Colonic mucosa (tissue), 4 donors: ENCODE data around the gene SEC24C. TPM values are rescaled to one million over a fixed set of nuclear protein-coding genes. Genes with fewer than 3 reads are reported as not detected.
A peak's percentile ranks its signal among the peaks of the same experiment; 100 is the strongest.
"Not testable (repeated sequence)": the region's sequence is repeated elsewhere in the genome, so short reads cannot be mapped to it uniquely, and the experiment has no call there.

Experiments used
- DNase-seq: peaks from one replicate; pipeline ENCODE4 v3.0.0-alpha.2; 2020
- H3K27ac ChIP-seq: fragments of 200-600 bp; one replicate; pipeline ENCODE4 v1.8.0; 2021
- H3K27me3 ChIP-seq: fragments of 200-600 bp; one replicate; pipeline ENCODE4 v1.8.0; 2021
- H3K36me3 ChIP-seq: fragments of 200-600 bp; one replicate; pipeline ENCODE4 v1.8.0; 2021
- H3K4me1 ChIP-seq: fragments of 200-600 bp; one replicate; pipeline ENCODE4 v1.8.0; 2021; ENCODE audit warnings: mild to moderate bottlenecking
- H3K4me3 ChIP-seq: fragments of 200-600 bp; one replicate; pipeline ENCODE4 v1.8.0; 2021
- H3K9ac ChIP-seq, 2 donors: one replicate each; pipeline ENCODE4 v1.7.0; 2013; ENCODE audit warnings: control low read depth in 2 of 2, low read depth in 2 of 2, low read length in 2 of 2
- H3K9me3 ChIP-seq: fragments of 200-600 bp; one replicate; pipeline ENCODE4 v1.8.0; 2021
- intact Hi-C: fragments of 100-400 bp; cut with DNase I; formaldehyde crosslinking; loops from one replicate; pipeline ENCODE4 v1.14.1; 2022
- total RNA-seq, 2 donors: library from RNA; stranded (reverse); fragmentation: NEBNext Ultra II Directional in 1 of 2; extraction: Animal tissue kit (Norgen Biotek cat#: 25700) in 1 of 2; gene quantifications; one replicate each; pipeline ENCODE4 v1.2.1, GENCODE V29; 2021
- TF ChIP-seq, protein P1 (sequence below): fragments of 200-600 bp; IDR thresholded peaks from one replicate; pipeline ENCODE4 v1.8.0; 2022; ENCODE audit warnings: antibody characterized with exemption, mild to moderate bottlenecking
- donor health status: healthy.
- donor health status: DM: no; HTN: no; CAD: no.
- donor health status: DM: no; HTN: no; CAD: no.

The SEC24C gene
- total RNA-seq, 2 donors from 2014 or later = 66.0 to 94.8 TPM

DNA sequence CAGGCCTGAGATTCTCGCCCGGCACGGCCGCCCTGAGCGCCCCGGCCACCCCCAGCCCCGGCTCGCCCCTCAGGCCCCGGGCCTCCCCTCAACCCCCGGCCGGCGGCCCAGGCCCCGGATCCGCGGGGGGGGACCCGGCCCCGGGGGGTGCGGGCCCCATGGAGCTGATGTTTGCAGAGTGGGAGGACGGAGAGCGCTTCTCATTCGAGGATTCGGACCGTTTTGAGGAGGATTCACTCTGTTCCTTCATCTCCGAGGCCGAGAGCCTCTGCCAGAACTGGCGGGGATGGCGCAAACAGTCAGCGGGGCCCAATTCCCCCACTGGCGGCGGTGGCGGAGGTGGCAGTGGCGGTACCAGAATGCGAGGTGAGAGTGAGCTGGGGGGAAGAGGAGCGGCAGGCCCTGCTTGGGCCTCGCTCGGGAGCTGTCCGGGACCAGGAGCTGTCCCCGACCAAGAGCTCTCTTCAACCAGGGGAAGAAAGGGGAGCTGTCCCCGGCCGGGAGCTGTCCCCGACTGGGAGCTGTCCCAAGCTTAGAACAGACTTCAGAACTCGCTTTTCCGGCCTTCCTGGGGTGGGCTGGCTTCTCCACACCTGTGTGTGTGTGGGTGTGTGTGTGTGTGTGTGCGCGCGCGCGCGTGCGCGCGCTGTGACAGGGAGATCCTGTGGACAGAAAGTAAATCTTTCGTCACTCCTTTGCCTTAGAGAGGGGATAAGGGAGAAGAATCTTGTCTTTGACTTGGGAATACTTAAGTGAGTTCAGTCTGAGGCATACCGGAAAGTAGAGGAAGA is 41.7 kb downstream of the SEC24C start:
- Histone ChIP-seq H3K27me3 (no peaks in the 10 kb centered on the region), H3K27ac (peak overlapping the region; percentile 76), H3K36me3 (no peaks in the 10 kb centered on the region), H3K9ac (peak overlapping the region; percentile 73 to 84), H3K4me3 (peak overlapping the region; percentile 79), H3K9me3 (no peaks in the 10 kb centered on the region), H3K4me1 (peaks cover 11% of the 10 kb centered on the region)
- TF ChIP-seq, protein P1, sequence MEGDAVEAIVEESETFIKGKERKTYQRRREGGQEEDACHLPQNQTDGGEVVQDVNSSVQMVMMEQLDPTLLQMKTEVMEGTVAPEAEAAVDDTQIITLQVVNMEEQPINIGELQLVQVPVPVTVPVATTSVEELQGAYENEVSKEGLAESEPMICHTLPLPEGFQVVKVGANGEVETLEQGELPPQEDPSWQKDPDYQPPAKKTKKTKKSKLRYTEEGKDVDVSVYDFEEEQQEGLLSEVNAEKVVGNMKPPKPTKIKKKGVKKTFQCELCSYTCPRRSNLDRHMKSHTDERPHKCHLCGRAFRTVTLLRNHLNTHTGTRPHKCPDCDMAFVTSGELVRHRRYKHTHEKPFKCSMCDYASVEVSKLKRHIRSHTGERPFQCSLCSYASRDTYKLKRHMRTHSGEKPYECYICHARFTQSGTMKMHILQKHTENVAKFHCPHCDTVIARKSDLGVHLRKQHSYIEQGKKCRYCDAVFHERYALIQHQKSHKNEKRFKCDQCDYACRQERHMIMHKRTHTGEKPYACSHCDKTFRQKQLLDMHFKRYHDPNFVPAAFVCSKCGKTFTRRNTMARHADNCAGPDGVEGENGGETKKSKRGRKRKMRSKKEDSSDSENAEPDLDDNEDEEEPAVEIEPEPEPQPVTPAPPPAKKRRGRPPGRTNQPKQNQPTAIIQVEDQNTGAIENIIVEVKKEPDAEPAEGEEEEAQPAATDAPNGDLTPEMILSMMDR = no peak
- peak; percentile 58 for DNase-seq
- intact Hi-C loops = no loop called here

DNA sequence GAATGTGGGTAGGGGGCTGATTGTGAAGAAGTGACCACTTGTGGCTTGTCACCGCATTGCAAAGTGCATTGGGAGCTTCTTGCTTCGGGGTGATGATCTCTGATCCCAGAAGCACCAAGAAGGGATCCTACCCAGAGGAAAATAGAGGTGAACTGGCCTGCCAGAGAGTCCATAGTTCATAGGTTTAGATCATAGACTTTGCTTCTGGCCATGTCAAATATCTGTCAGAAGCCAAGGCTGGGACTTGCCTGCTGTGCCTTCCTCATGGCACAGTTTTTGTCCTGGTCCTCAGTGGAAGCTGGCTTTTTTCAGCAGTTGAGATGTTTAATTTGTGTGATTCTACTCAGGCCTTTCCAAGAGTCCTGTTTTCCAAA is 42.3 kb downstream of the SEC24C start:
- intact Hi-C loops = no loop called here
- H3K4me3 ChIP-seq = peak overlapping the region; percentile 79
- H3K4me1 ChIP-seq = peaks cover 11% of the 10 kb centered on the region
- no peak for DNase-seq
- H3K9ac ChIP-seq = peak overlapping the region; percentile 73 to 84
- peak overlapping the region; percentile 76 for H3K27ac ChIP-seq
- TF ChIP-seq, protein P1 = no peak
- H3K36me3 ChIP-seq = no peaks in the 10 kb centered on the region
- H3K9me3 ChIP-seq = no peaks in the 10 kb centered on the region
- H3K27me3 ChIP-seq = no peaks in the 10 kb centered on the region

DNA sequence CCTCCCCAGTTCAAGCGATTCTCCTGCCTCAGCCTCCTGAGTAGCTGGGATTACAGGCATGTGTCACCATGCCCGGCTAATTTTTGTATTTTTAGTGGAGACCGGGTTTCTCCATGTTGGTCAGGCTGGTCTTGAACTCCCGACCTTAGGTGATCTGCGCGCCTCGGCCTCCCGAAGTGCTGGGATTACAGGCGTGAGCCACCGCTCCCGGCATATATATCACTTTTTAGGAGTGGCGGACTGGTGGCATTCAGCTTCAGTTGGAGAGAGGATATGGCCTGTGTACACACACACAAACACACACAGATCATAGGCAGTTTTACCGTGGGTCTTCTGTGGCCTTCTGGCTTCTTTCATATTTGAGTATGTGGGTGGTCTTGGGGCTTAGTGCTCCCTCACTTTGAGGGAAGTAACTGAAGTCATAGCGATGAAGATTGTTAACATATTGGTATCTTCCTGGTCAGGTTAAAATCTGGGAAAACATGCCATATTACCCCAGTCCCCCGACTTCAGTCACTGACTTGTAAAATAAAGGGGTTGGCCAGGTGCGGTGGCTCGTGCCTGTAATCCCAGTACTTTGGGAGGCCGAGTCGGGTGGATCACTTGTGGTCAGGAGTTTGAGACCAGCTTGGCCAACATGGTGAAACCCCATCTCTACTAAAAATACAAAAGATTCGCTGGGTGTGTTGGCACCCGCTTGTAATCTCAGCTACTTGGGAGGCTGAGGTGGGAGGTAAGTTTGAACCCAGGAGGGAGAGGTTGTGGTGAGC is 43.0 kb downstream of the SEC24C start:
- H3K9me3 ChIP-seq, H3K27ac ChIP-seq, H3K36me3 ChIP-seq, intact Hi-C loops, H3K9ac ChIP-seq, DNase-seq, H3K27me3 ChIP-seq: not testable (repeated sequence)
- H3K4me3 ChIP-seq = peak overlapping the region; percentile 79
- peaks cover 11% of the 10 kb centered on the region for H3K4me1 ChIP-seq

DNA sequence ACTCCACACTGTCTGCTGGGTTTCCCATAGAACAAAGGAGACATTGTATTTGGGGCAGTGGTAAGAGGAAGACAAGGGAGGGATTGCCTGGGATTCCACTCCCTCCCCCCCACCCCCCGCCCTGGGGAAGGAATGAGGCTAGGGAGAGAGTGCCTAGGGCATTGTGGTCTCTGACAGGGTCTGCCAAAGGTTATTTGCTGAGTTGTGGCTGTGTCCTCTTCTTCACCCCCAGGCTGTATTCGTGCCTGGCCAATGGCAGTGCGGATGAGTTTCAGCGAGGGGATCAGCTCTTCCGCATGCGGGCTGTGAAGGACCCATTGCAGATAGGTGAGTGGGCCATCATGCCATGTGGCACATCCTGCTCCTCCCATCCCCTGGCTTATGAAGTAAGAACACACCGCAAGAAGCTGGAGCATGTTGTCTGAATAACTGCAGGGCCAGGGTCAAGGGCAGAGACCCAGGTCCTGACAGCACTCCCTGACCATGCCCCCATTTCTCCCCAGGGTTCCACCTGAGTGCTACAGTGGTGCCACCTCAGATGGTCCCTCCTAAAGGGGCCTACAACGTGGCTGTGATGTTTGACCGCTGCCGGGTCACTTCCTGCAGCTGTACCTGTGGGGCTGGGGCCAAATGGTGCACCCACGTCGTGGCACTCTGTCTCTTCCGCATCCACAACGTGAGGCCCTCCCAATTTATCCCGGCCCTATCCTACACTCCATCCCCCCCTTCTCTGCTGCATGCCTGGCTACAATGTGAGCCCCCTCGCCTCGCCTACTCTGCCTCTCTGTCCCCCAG is 44.9 kb downstream of the SEC24C start:
- intact Hi-C loops = no loop called here
- Histone ChIP-seq H3K27me3 (no peaks in the 10 kb centered on the region), H3K4me1 (peaks cover 7% of the 10 kb centered on the region), H3K9me3 (no peaks in the 10 kb centered on the region), H3K4me3 (no peak overlapping the region), H3K27ac (no peak overlapping the region), H3K36me3 (peaks cover 15% of the 10 kb centered on the region), H3K9ac (no peak overlapping the region)
- no peak for DNase-seq
- TF ChIP-seq, protein P1 = no peak

DNA sequence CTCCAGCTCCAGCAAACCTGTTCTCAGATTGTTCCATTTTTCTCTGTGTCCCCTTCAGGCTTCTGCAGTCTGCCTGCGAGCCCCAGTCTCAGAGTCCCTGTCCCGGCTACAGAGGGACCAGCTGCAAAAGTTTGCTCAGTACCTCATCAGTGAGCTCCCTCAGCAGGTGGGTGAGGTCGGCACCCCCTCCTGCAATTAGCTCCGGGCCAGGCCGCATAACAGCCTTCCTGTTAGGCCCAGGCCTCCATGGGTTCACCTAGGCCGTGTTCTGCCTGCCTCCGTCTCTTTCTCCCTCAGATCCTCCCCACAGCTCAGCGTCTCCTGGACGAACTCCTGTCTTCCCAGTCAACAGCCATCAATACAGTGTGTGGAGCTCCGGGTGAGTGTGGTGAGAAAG is 45.5 kb downstream of the SEC24C start:
- intact Hi-C loops = no loop called here
- TF ChIP-seq, protein P1 = no peak
- Histone ChIP-seq H3K4me3 (no peak overlapping the region), H3K27ac (no peak overlapping the region), H3K9ac (no peak overlapping the region), H3K9me3 (no peaks in the 10 kb centered on the region), H3K36me3 (peaks cover 21% of the 10 kb centered on the region), H3K4me1 (peaks cover 7% of the 10 kb centered on the region), H3K27me3 (no peaks in the 10 kb centered on the region)
- no peak for DNase-seq
